H9 (cell line): Measurements from ENCODE around the gene EFNA3. TPM values are rescaled to one million over a fixed set of nuclear protein-coding genes. Genes with fewer than 3 reads are reported as not detected.

Experiments
- DNase-seq: peaks from one replicate; pipeline ENCODE4 v3.0.0-alpha.2; 2017
- H2AFZ ChIP-seq: one replicate; pipeline ENCODE4 v1.6.1; 2013; ENCODE audit warnings: mild to moderate bottlenecking, low read length, control low read depth, moderate library complexity
- H2AK5ac ChIP-seq: 2 replicates; pipeline ENCODE4 v1.6.1; 2013; ENCODE audit warnings: low read length, control low read depth, mixed read lengths; ENCODE audit not compliant: insufficient read length
- H2BK120ac ChIP-seq: one replicate; pipeline ENCODE4 v1.6.1; 2013; ENCODE audit warnings: low read depth, mild to moderate bottlenecking, low read length, control low read depth, inconsistent platforms; ENCODE audit not compliant: poor library complexity, severe bottlenecking
- H2BK12ac ChIP-seq: 2 replicates; pipeline ENCODE4 v1.6.1; 2013; ENCODE audit warnings: low read length, control low read depth, mixed read lengths, low read depth; ENCODE audit not compliant: insufficient read length
- H2BK15ac ChIP-seq: 2 replicates; pipeline ENCODE4 v1.6.1; 2013; ENCODE audit warnings: low read depth, low read length, control low read depth
- H2BK20ac ChIP-seq: one replicate; pipeline ENCODE4 v1.6.1; 2013; ENCODE audit warnings: low read depth, mild to moderate bottlenecking, low read length, control low read depth, inconsistent platforms; ENCODE audit not compliant: poor library complexity, severe bottlenecking
- H2BK5ac ChIP-seq: 2 replicates; pipeline ENCODE4 v1.6.1; 2013; ENCODE audit warnings: low read length, control low read depth, mixed read lengths; ENCODE audit not compliant: insufficient read length
- H3K14ac ChIP-seq: 2 replicates; pipeline ENCODE4 v1.6.1; 2013; ENCODE audit warnings: low read length, control low read depth; ENCODE audit not compliant: insufficient read depth
- H3K18ac ChIP-seq: 2 replicates; pipeline ENCODE4 v1.6.1; 2013; ENCODE audit warnings: low read depth, mild to moderate bottlenecking, mixed read lengths, low read length, control low read depth; ENCODE audit not compliant: insufficient read length
- H3K23ac ChIP-seq: 2 replicates; pipeline ENCODE4 v1.6.1; 2013; ENCODE audit warnings: low read length, control low read depth, mixed read lengths, low read depth; ENCODE audit not compliant: insufficient read length
- H3K23me2 ChIP-seq: 2 replicates; pipeline ENCODE4 v1.6.1; 2013; ENCODE audit warnings: low read depth, mild to moderate bottlenecking, mixed read lengths, low read length, control low read depth; ENCODE audit not compliant: insufficient read length, poor library complexity, severe bottlenecking
- H3K27ac ChIP-seq: 2 replicates; pipeline ENCODE4 v1.5.1; 2013; ENCODE audit warnings: low read length, control low read depth, mixed read lengths, low read depth; ENCODE audit not compliant: insufficient read length
- H3K27me3 ChIP-seq: 2 replicates; pipeline ENCODE4 v1.6.1; 2013; ENCODE audit warnings: low read length, control low read depth, inconsistent platforms; ENCODE audit not compliant: insufficient read depth
- H3K4ac ChIP-seq: 2 replicates; pipeline ENCODE4 v1.6.1; 2013; ENCODE audit warnings: low read depth, mild to moderate bottlenecking, control low read depth, inconsistent platforms, low read length, moderate library complexity
- H3K4me1 ChIP-seq: 2 replicates; pipeline ENCODE4 v1.6.1; 2013; ENCODE audit warnings: low read length, control low read depth, inconsistent platforms; ENCODE audit not compliant: insufficient read depth
- H3K4me2 ChIP-seq: 2 replicates; pipeline ENCODE4 v1.6.1; 2013; ENCODE audit warnings: low read length, control low read depth, mixed read lengths; ENCODE audit not compliant: insufficient read length, insufficient read depth
- H3K56ac ChIP-seq: 2 replicates; pipeline ENCODE4 v1.6.1; 2013; ENCODE audit warnings: low read depth, mild to moderate bottlenecking, mixed read lengths, low read length, control low read depth; ENCODE audit not compliant: insufficient read length
- H3K79me1 ChIP-seq: 2 replicates; pipeline ENCODE4 v1.6.1; 2013; ENCODE audit warnings: low read depth, mild to moderate bottlenecking, moderate library complexity, low read length, control low read depth, inconsistent platforms; ENCODE audit not compliant: insufficient read depth, poor library complexity, severe bottlenecking
- H3K79me2 ChIP-seq: 2 replicates; pipeline ENCODE4 v1.6.1; 2013; ENCODE audit warnings: low read length, control low read depth, inconsistent platforms; ENCODE audit not compliant: insufficient read depth
- H3K9ac ChIP-seq: 2 replicates; pipeline ENCODE4 v1.6.1; 2013; ENCODE audit warnings: low read length, control low read depth, mixed read lengths; ENCODE audit not compliant: insufficient read length; ENCODE audit errors: extremely low read depth
- H3K9me3 ChIP-seq: one replicate; pipeline ENCODE4 v1.6.1; 2013; ENCODE audit warnings: low read depth, low read length, inconsistent platforms; ENCODE audit not compliant: control insufficient read depth
- H3T11ph ChIP-seq: one replicate; pipeline ENCODE4 v1.6.1; 2013; ENCODE audit warnings: mild to moderate bottlenecking, low read length, control low read depth, inconsistent platforms
- H4K20me1 ChIP-seq: one replicate; pipeline ENCODE4 v1.6.1; 2013; ENCODE audit not compliant: control insufficient read depth, insufficient read length, insufficient read depth
- H4K5ac ChIP-seq: 2 replicates; pipeline ENCODE4 v1.6.1; 2013; ENCODE audit warnings: low read depth, mild to moderate bottlenecking, mixed read lengths, low read length, control low read depth; ENCODE audit not compliant: insufficient read length
- H4K8ac ChIP-seq: replicated peaks from 2 replicates; pipeline ENCODE4 v1.6.1; 2013; ENCODE audit warnings: low read length, control low read depth, mixed read lengths, low read depth; ENCODE audit not compliant: insufficient read length
- H4K91ac ChIP-seq: 2 replicates; pipeline ENCODE4 v1.6.1; 2013; ENCODE audit warnings: low read depth, mild to moderate bottlenecking, moderate library complexity, mixed read lengths, low read length, control low read depth; ENCODE audit not compliant: insufficient read length
- H3K27ac Mint-ChIP-seq, 3 experiments: 2 replicates in 2 of 3; 3 replicates in 1 of 3; pipeline ENCODE4 v1.8.0; 2020 to 2021; ENCODE audit warnings: mixed read lengths in 3 of 3, mild to moderate bottlenecking in 1 of 3, moderate library complexity in 1 of 3
- H3K27me3 Mint-ChIP-seq: 2 replicates; pipeline ENCODE4 v1.8.0; 2021; ENCODE audit warnings: low read depth, mild to moderate bottlenecking, moderate library complexity, mixed read lengths
- H3K36me3 Mint-ChIP-seq, 3 experiments: 2 replicates in 2 of 3; 3 replicates in 1 of 3; pipeline ENCODE4 v1.8.0; 2020 to 2021; ENCODE audit warnings: low read depth in 3 of 3, mixed read lengths in 3 of 3; ENCODE audit not compliant: insufficient read depth in 1 of 3
- H3K4me1 Mint-ChIP-seq, 2 experiments: 2 replicates each; pipeline ENCODE4 v1.8.0; 2020; ENCODE audit warnings: mixed read lengths in 2 of 2
- H3K4me3 Mint-ChIP-seq, 2 experiments: 2 replicates in 1 of 2; 3 replicates in 1 of 2; pipeline ENCODE4 v1.8.0; 2020 to 2021; ENCODE audit warnings: mild to moderate bottlenecking in 2 of 2, mixed read lengths in 2 of 2, moderate library complexity in 1 of 2
- H3K9me3 Mint-ChIP-seq, 2 experiments: 2 replicates in 1 of 2; 3 replicates in 1 of 2; pipeline ENCODE4 v1.8.0; 2020; ENCODE audit warnings: mild to moderate bottlenecking in 2 of 2, mixed read lengths in 2 of 2, moderate library complexity in 1 of 2
- CTCF ChIP-seq: fragments of 200-600 bp; sonication (generic); conservative IDR thresholded peaks from 3 replicates; pipeline ENCODE4 v1.8.0; 2021; ENCODE audit warnings: antibody characterized with exemption, mild to moderate bottlenecking
- WGBS: extraction: QIAGEN DNeasy Blood & Tissue Kit; methylation state at CpG from one replicate; pipeline ENCODE4 v1.1.7; 2013; ENCODE audit warnings: missing lambda C conversion rate, low lambda C conversion rate, mixed read lengths; ENCODE audit not compliant: insufficient read length; ENCODE audit errors: extremely low coverage; 5-methylcytosine and 5-hydroxymethylcytosine counted together
- total RNA-seq: library from RNA; stranded (reverse); gene quantifications from 2 replicates; pipeline ENCODE4 v1.2.1, GENCODE V29; 2021

The EFNA3 gene
- total RNA-seq, 1 experiment from 2014 or later, result 3.9 TPM

GRCh38 chr1:155104605-155105534 is 26.2 kb downstream of the EFNA3 start:
- Histone ChIP-seq H3T11ph (no peak overlapping the region), H2AFZ (no peak overlapping the region), H3K56ac (no peak overlapping the region), H3K18ac (no peak overlapping the region), H3K9ac (no peak overlapping the region), H4K91ac (no peak overlapping the region), H2BK12ac (no peak overlapping the region), H3K4ac (no peak overlapping the region), H3K14ac (no peak overlapping the region), H3K27ac (no peak overlapping the region), H2AK5ac (no peak overlapping the region), H2BK120ac (no peak overlapping the region), H3K79me1 (no peaks in the 10 kb centered on the region), H4K20me1 (no peaks in the 10 kb centered on the region), H2BK5ac (no peak overlapping the region), H3K4me2 (no peak overlapping the region), H3K23me2 (no peaks in the 10 kb centered on the region), H4K8ac (no peak overlapping the region), H3K27me3 (no peaks in the 10 kb centered on the region), H2BK15ac (no peak overlapping the region), H3K79me2 (no peaks in the 10 kb centered on the region), H4K5ac (no peak overlapping the region), H3K9me3 (no peaks in the 10 kb centered on the region), H3K23ac (no peak overlapping the region), H3K4me1 (no peaks in the 10 kb centered on the region), H2BK20ac (no peak overlapping the region)
- no peak for TF ChIP-seq CTCF
- no peaks in the 10 kb centered on the region for H3K9me3 Mint-ChIP-seq
- H3K27ac Mint-ChIP-seq, result no peak overlapping the region
- no peaks in the 10 kb centered on the region for H3K4me1 Mint-ChIP-seq
- H3K4me3 Mint-ChIP-seq, result no peak overlapping the region; a peak in 1 of 5 replicates
- H3K36me3 Mint-ChIP-seq, result no peaks in the 10 kb centered on the region
- no CpG with 5 or more reads among the region's 7 CpGs for WGBS
- peaks cover 53% of the 10 kb centered on the region for H3K27me3 Mint-ChIP-seq
- no peak for DNase-seq
